ENCODE data around the gene FAM53B. TPM values are rescaled to one million over a fixed set of nuclear protein-coding genes. Genes with fewer than 3 reads are reported as not detected.

The FAM53B gene
- total RNA-seq, 1 experiment from 2014 or later = 13.7 TPM

DNA sequence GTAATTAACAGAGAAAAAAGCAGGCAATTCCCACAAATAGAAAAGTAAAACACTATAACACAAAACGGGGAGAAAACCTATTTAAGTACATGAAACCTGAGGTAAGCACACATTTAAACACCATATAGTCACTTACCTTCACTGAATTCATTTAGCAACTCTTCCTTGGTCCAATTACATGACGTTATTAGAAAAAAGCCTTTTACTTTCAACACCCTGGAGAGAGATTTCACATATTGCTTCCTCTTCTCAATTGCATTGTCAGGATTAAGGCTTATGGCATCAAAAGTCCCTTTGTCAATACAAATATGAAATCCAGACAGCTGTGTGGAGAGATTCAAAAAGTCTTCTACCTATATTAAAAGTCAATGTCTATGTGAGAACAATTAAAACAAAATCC, 21.1 kb upstream of the FAM53B start:
- H3K4me1 ChIP-seq = peaks cover 7% of the 10 kb centered on the region; the same call in 1 of the 2 replicates
- Mint-ChIP-seq H3K36me3 (ENCODE audit: insufficient read depth, unreplicated experiment) (peaks cover 32% of the 10 kb centered on the region), H3K4me1 (ENCODE audit: low read depth, unreplicated experiment) (peaks cover 7% of the 10 kb centered on the region), H3K27ac (ENCODE audit: unreplicated experiment) (no peak overlapping the region), H3K27me3 (ENCODE audit: insufficient read depth, unreplicated experiment) (no peaks in the 10 kb centered on the region), H3K4me3 (ENCODE audit: unreplicated experiment) (no peak overlapping the region), H3K9me3 (ENCODE audit: unreplicated experiment) (no peaks in the 10 kb centered on the region)
- CTCF ChIA-PET = interaction anchor here (0.7 kb wide), 1 partner anchor 69 kb away, joined by 3 read pairs; no protein-coding TSS in a partner anchor
- TF ChIP-seq, protein P1, sequence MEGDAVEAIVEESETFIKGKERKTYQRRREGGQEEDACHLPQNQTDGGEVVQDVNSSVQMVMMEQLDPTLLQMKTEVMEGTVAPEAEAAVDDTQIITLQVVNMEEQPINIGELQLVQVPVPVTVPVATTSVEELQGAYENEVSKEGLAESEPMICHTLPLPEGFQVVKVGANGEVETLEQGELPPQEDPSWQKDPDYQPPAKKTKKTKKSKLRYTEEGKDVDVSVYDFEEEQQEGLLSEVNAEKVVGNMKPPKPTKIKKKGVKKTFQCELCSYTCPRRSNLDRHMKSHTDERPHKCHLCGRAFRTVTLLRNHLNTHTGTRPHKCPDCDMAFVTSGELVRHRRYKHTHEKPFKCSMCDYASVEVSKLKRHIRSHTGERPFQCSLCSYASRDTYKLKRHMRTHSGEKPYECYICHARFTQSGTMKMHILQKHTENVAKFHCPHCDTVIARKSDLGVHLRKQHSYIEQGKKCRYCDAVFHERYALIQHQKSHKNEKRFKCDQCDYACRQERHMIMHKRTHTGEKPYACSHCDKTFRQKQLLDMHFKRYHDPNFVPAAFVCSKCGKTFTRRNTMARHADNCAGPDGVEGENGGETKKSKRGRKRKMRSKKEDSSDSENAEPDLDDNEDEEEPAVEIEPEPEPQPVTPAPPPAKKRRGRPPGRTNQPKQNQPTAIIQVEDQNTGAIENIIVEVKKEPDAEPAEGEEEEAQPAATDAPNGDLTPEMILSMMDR (IDR thresholded peaks at IDR 0.05; ENCODE audit: insufficient read depth in 1 of 2, low read depth in 1 of 2, low read length in 1 of 2, severe bottlenecking in 1 of 2, unreplicated experiment in 1 of 2) = no peak
- H3K4me3 ChIP-seq (ENCODE audit: low read depth, low read length) = no peak overlapping the region
- intact Hi-C loops (cut with micrococcal nuclease; ENCODE audit: unreplicated experiment) = no loop called here
- no TSS peak for BruUV-seq (replicated peaks)
- H3K9me3 ChIP-seq = no peaks in the 10 kb centered on the region
- no peak for DNase-seq
- POLR2A ChIA-PET = no interaction called here
- H3K36me3 ChIP-seq (ENCODE audit: control insufficient read depth, insufficient read depth, low read length) = no peaks in the 10 kb centered on the region
- H3K27me3 ChIP-seq (replicated peaks; ENCODE audit: control insufficient read depth, insufficient read depth, low read length) = no peaks in the 10 kb centered on the region

DNA sequence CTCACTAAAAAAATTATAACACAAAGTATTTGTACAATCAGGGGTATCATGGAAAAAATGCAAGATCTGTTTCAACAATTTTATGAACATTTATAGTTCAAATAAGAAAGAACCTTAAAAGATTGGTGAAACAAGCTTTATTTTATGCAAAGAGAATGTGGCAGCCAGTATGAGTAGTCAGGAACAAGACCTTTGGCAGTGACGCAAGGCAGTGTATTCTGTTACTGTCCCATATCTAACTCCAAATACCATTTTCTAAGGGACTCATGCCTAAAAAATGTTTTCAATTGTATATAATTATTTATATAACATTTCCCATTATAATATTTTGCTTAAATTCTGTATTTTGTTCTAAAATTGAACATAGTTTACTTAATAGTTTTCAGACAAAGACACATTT, 19.1 kb upstream of the FAM53B start:
- TF ChIP-seq, protein P1 (IDR thresholded peaks at IDR 0.05; ENCODE audit: insufficient read depth in 1 of 2, low read depth in 1 of 2, low read length in 1 of 2, severe bottlenecking in 1 of 2, unreplicated experiment in 1 of 2) = no peak
- Mint-ChIP-seq H3K27ac (ENCODE audit: unreplicated experiment) (no peak overlapping the region), H3K4me3 (ENCODE audit: unreplicated experiment) (no peak overlapping the region), H3K4me1 (ENCODE audit: low read depth, unreplicated experiment) (no peaks in the 10 kb centered on the region), H3K36me3 (ENCODE audit: insufficient read depth, unreplicated experiment) (peaks cover 25% of the 10 kb centered on the region), H3K27me3 (ENCODE audit: insufficient read depth, unreplicated experiment) (no peaks in the 10 kb centered on the region), H3K9me3 (ENCODE audit: unreplicated experiment) (no peaks in the 10 kb centered on the region)
- Histone ChIP-seq H3K9me3 (no peaks in the 10 kb centered on the region), H3K4me3 (ENCODE audit: low read depth, low read length) (no peak overlapping the region), H3K4me1 (no peaks in the 10 kb centered on the region), H3K36me3 (ENCODE audit: control insufficient read depth, insufficient read depth, low read length) (no peaks in the 10 kb centered on the region), H3K27me3 (replicated peaks; ENCODE audit: control insufficient read depth, insufficient read depth, low read length) (no peaks in the 10 kb centered on the region)
- BruUV-seq (replicated peaks) = no TSS peak
- CTCF ChIA-PET = no interaction called here
- DNase-seq = no peak
- intact Hi-C loops (cut with micrococcal nuclease; ENCODE audit: unreplicated experiment) = no loop called here
- POLR2A ChIA-PET = no interaction called here

DNA sequence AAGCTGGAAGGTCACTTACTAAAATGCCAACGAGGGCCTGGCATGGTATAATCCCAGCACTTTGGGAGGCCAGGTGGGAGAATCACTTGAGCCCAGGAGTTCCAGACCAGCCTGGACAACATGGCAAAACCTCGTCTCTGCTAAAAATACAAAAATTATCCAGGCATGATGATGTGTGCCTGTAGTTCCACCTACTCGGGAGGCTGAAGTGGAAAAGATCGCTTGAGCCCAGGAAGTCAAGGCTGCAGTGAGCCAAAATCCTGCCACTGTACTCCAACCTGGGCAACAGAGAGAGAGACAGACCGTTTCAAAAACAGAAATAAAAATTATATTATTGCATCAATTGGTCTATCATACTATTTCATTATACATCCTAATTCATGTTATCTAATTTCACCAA, 18.1 kb upstream of the FAM53B start:
- Histone ChIP-seq H3K36me3 (ENCODE audit: control insufficient read depth, insufficient read depth, low read length) (no peaks in the 10 kb centered on the region; the same call in 1 of the 2 replicates), H3K27me3 (replicated peaks; ENCODE audit: control insufficient read depth, insufficient read depth, low read length) (no peaks in the 10 kb centered on the region), H3K4me3 (ENCODE audit: low read depth, low read length) (no peak overlapping the region), H3K4me1 (no peaks in the 10 kb centered on the region), H3K9me3 (no peaks in the 10 kb centered on the region)
- no peak overlapping the region for H3K4me3 Mint-ChIP-seq (ENCODE audit: unreplicated experiment)
- H3K4me1 Mint-ChIP-seq (ENCODE audit: low read depth, unreplicated experiment) = no peaks in the 10 kb centered on the region
- H3K27ac Mint-ChIP-seq (ENCODE audit: unreplicated experiment) = no peak overlapping the region
- intact Hi-C loops (cut with micrococcal nuclease; ENCODE audit: unreplicated experiment) = no loop called here
- ChIA-PET CTCF (no interaction called here), POLR2A (no interaction called here)
- no peaks in the 10 kb centered on the region for H3K27me3 Mint-ChIP-seq (ENCODE audit: insufficient read depth, unreplicated experiment)
- no peaks in the 10 kb centered on the region for H3K9me3 Mint-ChIP-seq (ENCODE audit: unreplicated experiment)
- peaks cover 21% of the 10 kb centered on the region for H3K36me3 Mint-ChIP-seq (ENCODE audit: insufficient read depth, unreplicated experiment)
- no TSS peak for BruUV-seq (replicated peaks)
- no peak for DNase-seq
- TF ChIP-seq, protein P1 (IDR thresholded peaks at IDR 0.05; ENCODE audit: insufficient read depth in 1 of 2, low read depth in 1 of 2, low read length in 1 of 2, severe bottlenecking in 1 of 2, unreplicated experiment in 1 of 2) = no peak
